HL-60/S4 treated with phorbol 12-myristate 13-acetate at 8.2 ng/mL for 4 days and 3 days (cell line): ENCODE measurements around the gene FBXW7.

Experiments used
- in situ Hi-C: fragments of 300-500 bp; cut with MboI; formaldehyde crosslinking; loops from 2 replicates; pipeline ENCODE4 v1.15.0; 2022; ENCODE audit warnings: low sequenced_read_pairs

Gene FBXW7

DNA sequence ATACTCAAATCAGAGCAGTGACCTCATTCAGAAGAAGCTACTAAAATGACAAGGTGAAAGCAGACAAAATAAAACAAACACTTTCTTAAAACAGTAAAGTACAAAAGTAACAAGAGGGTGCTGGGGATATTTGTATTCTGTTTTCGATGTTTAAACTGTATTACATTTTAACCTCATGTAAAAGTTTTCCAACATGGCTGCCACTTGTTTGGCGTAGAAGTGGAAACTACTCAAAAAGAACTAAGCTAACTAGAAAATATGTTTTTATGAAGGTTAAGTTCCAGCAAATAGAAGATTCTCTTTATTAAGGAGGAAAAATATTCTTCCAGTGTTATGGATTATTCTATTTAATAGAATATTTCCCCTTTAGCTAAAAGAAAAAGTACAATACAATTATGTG lies 155.0 kb downstream of the FBXW7 start:
- in situ Hi-C loops: no loop called here

DNA sequence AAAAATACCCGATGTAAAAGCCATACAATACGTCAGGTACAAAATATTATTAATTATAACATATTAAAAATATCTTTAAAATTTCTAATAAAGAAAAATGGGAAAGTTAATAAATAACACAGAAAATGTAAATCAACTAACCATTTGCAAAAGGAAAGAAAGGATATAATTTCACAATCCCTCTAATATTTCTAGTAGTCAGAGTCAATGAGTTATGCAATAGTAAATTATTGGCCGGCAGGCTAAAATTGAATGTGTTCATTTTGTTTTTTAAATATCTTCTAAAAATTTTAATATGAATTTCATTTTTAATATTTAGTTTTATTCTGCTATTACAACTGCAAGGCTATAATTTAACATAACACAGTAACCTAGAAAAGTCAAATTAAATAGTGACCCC lies 155.7 kb downstream of the FBXW7 start:
- in situ Hi-C loops: no loop called here

DNA sequence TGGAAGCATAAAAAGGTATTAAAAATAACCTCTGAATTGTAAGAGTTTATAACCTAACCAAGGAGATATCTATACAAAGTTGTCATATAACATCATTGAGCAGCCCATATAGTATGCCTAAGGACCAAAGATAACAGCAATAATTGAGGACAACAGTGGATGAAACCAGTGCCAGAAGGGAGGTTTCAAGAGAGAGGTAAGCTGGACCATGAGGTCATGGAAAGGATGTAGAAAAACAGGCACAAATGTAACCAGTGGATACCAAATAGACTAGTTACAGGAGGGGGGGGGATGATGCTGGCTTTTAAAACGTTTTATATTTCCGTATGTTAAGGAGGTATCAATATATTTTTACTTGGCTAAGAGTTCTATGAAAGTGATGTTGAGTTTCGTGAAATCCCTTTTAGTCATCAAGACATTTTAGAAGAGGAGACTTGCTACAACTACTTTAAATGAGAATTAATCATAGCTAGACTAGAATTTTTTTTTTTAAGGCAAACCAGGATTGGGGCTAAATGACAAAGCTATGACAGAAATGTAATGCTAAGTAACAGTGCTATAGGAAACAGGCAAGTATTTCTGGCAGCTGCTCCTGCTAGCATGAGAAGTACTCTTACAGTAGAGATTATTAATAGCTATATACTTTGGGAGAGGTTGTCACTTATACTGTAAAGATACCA lies 161.1 kb downstream of the FBXW7 start:
- in situ Hi-C loops: no loop called here

DNA sequence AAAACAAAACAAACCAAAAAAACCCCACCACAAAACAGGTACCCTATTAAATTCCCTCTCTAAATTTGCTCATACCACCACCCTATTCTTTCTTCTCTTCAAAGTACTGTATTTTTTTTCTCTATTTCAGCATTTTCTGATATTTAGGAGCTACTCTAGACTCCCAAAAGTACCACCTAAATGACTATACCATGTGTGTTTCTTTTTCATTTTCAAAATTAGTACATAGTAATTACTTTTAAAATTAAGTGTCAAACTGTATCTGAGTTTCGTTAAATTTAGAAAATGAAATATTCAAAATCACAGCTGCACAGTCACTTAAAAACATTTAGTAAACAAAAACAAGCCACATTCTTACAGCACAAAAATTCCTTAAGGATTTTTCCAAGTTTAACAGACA lies 161.7 kb downstream of the FBXW7 start:
- in situ Hi-C loops: no loop called here

DNA sequence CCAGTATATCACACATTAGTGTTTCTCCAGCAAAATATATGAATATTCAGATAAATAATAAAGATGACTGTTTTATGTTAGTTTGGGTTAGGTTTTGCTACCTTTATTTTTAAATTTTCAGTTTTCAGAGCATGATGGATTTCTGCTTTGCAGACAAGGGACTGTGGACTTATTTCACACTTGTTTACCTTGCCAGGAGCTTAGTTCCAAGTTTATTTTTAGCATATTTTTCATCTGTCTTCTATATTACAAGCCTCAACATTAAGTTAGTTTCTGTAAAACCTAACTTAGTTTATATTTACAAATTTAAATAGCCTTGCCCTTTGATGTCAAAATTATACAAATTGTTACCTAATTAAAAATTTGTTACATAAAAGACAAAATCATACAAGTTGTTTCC lies 163.4 kb downstream of the FBXW7 start:
- in situ Hi-C loops: no loop called here

DNA sequence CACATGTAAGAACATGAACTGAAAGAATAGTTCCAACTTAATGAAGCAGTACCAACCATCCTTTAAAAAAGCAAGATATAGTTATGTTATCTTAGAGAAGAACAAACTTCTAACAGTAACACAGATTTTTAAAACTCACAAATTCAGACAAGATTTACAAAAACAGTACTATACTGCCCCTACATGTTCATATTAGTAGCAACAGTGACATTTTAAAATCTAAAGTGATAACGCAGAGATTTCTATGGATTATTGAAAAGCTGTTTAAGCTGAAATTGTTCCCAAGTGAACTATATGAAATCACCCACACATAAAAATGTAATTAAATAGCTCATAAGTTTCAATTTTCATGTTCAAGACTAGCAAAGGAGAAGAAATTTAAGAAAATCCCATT lies 166.0 kb downstream of the FBXW7 start:
- in situ Hi-C loops: no loop called here

DNA sequence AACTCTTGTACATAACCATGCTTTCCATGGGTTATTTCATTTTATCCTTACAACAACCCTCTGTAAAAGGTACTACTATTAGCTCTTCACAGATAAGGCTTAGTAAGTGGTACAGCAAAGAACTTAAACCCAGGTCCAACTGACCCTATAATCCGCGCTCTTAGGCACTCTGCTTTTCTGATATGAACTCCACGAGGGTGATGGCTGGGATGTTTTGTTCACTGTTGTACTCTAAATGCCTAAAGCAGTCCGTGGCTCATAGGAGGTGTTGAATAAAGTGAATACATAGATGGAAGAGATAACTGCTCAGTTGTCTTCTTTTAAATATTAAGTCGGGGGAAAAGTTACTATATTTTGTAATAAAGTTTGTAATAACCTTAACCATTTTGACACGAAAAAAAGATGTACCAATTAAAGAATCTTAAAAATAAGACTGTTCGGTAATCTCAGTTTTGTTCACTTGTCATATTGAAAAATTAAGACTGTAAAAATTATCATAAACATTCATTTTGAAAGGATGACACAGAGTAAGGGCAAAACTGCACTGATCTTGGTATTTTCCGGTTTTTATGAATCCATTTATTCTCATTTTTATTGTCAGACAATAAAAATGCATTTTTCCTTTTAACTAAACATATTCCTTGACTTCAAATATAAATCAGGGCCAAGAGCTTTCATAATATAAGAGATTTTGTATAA lies 166.5 kb downstream of the FBXW7 start:
- in situ Hi-C loops: no loop called here

DNA sequence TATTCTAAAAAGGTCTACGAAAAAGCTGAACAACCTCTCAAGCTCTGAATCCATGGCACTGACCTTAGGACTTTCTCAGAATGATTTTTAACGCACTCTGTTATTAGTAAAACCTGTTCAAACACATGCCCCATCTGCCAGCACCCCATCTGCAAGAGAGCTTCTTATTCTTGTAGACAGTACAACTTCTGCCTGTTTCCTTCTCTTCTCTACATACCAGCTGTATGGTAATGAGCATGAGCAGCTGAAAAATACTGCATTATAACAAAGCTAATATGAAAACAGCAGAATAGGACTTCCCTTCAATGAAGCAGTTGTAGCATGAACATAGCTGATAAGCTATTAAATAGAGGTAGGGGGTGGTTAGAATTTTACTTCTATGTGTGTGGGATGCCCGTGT lies 167.9 kb downstream of the FBXW7 start:
- in situ Hi-C loops: no loop called here

DNA sequence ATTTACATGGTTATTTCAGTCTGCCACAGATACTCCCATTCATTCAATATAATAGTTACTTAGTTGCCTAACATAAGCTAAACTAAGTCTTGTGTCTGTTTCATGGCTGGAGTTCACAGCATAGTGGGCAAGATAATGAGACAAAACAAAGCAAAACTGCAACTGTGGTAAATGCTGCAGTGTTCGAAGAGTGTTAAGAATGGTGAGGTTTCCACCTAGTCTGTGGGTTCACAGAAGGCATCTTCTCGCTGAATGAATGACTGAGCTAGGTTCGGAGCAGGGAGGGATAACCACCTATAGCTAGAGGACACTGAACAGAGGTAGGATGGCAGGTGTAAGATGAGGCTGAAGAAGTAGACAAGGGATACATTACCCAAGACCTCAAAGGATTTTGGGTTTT lies 171.0 kb downstream of the FBXW7 start:
- in situ Hi-C loops: no loop called here

DNA sequence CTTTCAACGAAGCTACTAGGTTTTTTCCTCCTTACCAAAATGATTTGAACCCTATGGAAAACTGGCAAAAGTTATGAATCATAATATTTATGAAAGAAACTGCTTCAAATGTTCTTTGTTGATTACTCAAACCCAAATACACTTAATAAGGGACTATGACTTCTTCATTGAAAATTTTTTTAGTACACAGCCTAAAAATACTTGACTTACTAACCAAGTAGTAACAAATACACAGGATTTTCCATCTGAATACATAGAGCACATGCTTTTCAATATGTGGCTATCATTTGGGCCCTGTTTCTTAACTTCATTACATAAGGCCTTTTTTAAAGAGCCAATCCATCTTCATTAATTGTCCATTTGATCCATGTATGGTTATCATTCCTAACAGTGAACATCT lies 171.5 kb downstream of the FBXW7 start:
- in situ Hi-C loops: no loop called here

DNA sequence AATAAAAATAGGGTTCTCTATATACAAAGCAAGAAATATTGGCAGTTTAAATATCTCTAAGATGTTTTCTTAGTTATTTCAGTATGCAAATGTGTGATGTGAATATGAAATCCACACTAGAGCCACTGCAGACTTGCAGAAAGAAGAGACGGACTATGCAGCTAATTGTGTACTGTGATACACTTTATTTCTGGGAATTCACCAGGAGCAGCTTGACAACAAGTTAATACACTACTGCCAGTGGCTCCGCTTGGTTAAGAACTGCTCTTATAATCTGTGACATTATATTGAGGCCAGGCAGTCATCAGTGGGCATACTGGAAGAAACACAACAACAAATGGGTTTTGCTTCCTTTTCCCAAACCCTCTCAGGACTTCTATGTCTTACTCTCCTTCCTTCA lies 172.0 kb downstream of the FBXW7 start:
- in situ Hi-C loops: no loop called here

DNA sequence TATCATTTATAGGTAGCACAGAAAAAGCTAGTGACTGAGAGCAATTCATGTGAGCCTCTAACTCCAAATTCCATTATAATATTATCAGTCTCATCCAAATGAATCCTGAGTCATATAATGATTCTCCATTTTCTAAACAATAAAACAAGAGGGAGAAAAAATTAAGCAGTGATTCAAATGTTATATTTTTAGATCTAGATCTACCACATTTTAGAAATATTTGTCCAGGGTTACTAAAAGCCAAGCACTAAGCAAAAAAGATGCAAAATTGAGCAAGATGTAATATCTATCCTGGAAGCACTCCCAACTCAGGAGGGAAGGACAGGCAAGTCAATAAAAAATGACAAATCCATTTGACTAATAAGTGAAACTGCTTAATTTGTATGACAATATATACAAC lies 172.8 kb downstream of the FBXW7 start:
- in situ Hi-C loops: no loop called here

DNA sequence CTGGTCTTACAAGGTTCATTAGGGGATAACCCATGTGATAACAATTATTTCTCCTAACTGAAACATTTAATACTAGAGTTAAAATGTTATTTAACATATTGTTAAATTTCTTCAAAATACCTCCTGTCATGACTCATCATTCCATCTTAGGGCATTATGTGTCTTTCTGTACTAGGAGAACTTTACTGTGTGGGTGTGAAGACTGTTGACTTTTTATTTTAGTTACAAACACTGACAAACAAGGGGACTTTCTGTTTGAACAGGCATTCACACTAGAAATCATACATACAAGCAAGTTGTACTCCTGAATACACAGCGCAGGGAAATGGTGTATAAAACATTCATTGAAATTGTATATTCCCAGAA lies 175.9 kb downstream of the FBXW7 start:
- in situ Hi-C loops: no loop called here

DNA sequence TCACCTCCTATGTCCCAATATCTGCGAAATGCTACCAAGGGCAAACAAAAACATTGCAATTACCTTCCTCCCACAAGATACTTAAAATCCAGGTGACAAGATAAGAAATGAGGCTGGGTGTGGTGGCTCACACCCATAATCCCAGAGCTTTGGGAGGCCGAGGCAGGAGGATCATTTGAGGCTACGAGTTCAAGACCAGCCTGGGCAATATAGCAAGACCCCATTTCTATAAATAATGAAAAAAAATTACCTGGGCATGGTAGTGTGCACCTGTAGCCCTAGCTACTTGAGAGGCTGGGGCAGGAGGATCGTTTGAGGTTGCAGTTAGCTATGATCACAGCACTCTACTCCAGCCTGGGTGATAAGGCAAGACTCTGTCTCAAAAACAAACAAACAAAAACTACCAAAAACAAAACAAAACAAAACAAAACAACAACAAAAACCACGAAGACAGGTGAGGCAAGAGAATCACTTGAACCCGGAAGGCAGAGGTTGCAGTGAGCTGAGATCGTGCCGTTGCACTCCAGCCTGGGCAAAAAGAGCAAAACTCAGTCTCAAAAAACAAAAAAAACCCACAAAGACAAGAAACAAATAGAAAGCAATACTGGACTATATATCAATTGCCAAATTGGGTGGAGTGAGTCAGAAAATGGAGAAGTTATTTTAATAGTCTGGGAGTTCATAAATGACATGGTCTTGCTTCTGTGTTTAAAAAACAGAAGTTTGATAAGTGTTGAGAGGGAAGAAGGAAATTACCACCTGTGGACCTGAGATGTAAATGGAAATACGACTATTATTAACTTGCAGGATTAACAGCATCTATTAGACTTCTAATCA lies 176.5 kb downstream of the FBXW7 start:
- in situ Hi-C loops: no loop called here

DNA sequence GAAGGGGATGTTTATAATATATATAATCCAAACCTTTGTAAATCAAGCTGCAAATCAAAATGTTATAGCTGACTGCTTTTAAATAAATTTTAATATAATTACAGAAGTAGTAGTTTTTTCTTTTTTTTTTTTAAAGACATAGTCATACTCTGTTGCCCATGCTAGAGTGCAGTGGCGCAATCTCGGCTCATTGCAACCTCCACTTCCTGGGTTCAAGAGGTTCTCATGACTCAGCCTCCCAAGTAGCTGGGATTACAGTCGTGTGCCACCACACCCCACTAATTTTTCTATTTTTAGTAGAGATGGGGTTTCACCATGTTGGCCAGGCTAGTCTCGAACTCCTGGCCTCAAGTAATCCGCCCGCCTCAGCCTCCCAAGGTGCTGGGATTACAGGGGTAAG lies 178.7 kb downstream of the FBXW7 start:
- in situ Hi-C loops: no loop called here

DNA sequence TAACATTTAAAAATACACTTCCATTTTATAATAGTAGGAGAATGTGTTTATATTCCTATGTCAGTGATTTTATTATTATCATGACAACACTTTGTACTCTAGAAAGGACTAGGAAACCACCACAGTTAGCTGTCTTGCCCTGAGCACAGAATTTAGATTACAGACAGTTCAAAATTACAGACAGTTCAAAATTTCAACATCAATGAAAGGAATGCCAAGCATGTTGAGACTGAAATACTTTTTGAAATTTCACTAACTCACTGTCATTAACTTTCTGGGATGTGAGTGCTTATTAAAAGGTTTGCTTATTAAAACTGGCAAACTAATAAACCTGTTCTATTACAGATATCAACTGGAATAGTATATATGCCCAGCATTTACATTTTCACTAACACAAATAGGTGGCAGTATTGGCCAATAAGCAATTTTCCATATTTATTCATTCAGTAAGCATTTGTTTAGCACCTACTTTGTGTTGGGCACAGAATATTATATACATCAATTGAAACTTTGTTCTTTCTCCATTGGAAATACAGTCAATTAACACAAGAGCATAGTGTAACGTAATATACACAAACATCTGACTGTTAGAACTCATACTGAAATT lies 179.4 kb downstream of the FBXW7 start:
- in situ Hi-C loops: no loop called here

DNA sequence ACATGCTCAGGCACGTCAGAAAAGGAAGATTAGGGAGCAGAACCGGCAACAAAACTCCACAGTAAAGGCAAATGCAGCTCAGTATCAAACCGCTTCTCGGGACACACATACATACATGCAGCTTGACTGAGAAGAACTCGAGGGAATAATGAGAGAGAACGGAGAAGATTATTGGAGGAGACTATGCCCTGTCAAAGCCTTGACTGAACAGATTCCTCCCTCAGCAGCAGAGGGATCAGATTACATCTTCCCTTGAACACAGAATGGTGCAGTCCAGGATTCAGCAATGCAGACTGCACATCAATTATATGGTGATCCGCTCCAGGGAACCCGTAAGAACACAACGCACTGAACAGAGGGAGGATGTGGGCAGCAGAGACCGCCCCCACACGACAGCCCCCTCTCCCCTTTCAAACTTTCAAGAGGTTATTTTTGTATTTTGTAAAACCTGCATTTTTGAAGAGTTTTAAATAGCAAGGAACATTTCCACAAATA lies 183.2 kb downstream of the FBXW7 start:
- in situ Hi-C loops: no loop called here

DNA sequence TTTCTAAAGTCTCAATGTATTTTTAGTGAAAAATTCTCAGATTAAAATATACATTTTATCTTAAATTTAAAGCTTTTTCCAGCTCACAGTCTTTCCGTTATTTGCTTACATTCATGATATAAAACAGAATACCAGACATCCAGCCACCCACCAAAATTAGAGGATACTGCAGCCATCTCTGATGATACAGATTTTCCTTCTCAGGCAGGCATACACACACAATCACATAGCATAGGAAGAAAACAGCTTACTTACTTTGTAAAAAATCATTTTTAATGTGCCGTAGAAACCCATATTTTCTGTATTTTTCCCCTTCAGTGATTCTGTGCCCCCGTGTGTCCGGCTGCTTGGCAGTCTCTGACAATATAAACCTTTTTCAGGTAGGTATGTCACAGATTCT lies 183.7 kb downstream of the FBXW7 start:
- in situ Hi-C loops: no loop called here

DNA sequence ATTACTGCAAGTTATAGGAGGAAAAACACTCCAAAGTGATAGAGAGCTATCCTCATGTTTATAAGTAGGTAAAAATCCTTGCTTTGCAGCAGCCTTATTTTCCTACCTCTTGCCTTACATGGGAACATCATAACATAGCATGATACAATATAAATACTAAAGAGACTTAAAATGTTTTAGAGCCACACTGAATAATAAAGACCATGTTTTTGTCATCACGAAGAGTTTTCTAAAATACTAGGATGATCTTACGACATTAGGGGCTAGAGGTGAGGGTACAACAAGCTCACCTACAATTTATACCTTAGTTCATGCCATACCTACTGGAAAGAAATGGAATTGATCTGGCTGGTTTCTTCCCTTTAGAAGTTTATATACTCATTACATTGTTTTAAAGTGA lies 184.8 kb downstream of the FBXW7 start:
- in situ Hi-C loops: no loop called here

DNA sequence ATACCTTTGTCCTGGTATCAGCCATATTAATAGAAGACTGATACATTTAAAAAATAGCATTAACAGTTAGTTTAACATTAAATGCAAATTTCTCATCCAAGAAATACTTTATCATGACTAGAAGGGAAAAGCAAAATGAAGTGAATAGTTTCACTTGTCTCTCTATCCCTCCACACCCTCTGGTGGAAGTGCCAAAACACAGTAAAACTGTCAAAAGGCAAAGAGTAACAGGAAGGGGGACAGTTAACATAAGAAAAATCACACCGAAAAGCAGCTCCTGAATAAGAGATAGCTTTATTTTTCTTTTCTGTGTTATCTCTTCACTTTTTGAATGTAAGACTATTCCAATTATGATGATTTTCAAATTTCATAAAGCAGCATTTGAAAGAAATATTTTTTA lies 187.2 kb downstream of the FBXW7 start:
- in situ Hi-C loops: no loop called here

DNA sequence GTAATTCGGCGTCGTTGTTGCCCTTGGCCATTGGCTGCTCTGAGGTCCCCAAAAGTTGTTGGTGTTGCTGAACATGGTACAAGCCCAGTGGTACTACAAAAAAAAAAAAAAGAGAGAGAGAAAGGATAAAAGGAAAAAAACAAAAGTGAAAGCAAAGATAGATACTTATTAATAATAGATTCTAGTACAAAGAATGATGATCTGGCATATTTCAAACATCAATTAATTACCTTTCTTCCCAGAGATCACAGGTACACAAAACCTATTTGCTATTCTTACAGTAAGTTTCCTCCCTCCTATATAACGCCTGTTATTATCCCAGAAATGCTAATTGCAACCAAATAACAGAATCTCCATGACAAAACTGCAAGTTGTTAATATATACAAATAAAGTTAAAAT lies 188.9 kb downstream of the FBXW7 start:
- in situ Hi-C loops: no loop called here

DNA sequence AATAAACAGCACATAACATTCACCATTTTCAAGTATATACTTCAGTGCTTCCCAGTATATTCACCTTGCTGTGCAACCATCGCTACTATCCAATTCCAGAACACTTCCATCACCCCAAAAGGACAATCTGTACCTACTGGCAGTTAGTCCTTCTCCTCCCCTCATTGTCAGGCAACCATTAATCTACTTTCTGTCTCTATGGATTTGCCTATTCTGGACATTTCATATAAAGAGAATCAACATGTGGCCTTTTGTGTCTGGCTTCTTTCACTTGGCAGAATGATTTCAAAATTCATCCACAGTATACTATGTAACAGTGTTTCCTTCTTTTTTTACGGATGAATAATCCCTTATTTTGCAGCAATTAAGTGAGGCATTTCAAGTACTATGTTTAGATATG lies 189.4 kb downstream of the FBXW7 start:
- in situ Hi-C loops: no loop called here
